NCI-H2196 treated with DMSO at 0.1 percent for 48 hours (cell line): ENCODE results near the gene C1orf226.

Experiments
- DNase-seq: peaks from one replicate; lab custom pipeline; 2025; ENCODE audit not compliant: unreplicated experiment; lab: John Stamatoyannopoulos, UW

C1orf226 gene

GRCh38 chr1:162384116-162384515 lies 2.6 kb downstream of the C1orf226 start:
- DNase-seq: no peak

- no peak for DNase-seq
Observed at GRCh38 chr1:162384601-162385279, 3.2 kb downstream of the C1orf226 start.

- DNase-seq: no peak
Observed at GRCh38 chr1:162385280-162385623, 3.7 kb downstream of the C1orf226 start.

- no peak for DNase-seq
Observed at GRCh38 chr1:162385702-162386101, 4.2 kb downstream of the C1orf226 start.

GRCh38 chr1:162386292-162387225 lies 5.0 kb downstream of the C1orf226 start:
- no peak for DNase-seq

- no peak for DNase-seq
Observed at GRCh38 chr1:162387226-162388082, 5.9 kb downstream of the C1orf226 start.

GRCh38 chr1:162388083-162388594 lies 6.6 kb downstream of the C1orf226 start:
- DNase-seq: no peak

- no peak for DNase-seq
Observed at GRCh38 chr1:162388615-162389014, 7.1 kb downstream of the C1orf226 start.

- DNase-seq: no peak
Observed at GRCh38 chr1:162389021-162389818, 7.7 kb downstream of the C1orf226 start.

GRCh38 chr1:162389971-162390370 lies 8.4 kb downstream of the C1orf226 start:
- no peak for DNase-seq

GRCh38 chr1:162390396-162391185 lies 9.1 kb downstream of the C1orf226 start:
- no peak for DNase-seq

GRCh38 chr1:162391790-162392563 lies 10.4 kb downstream of the C1orf226 start:
- peak; percentile 20 for DNase-seq

- no peak for DNase-seq
Observed at GRCh38 chr1:162396201-162396906, 14.8 kb downstream of the C1orf226 start.

- DNase-seq: no peak
Observed at GRCh38 chr1:162397039-162397448, 15.5 kb downstream of the C1orf226 start.

GRCh38 chr1:162397943-162398560 lies 16.5 kb downstream of the C1orf226 start:
- DNase-seq: no peak

GRCh38 chr1:162398999-162399580 lies 17.6 kb downstream of the C1orf226 start:
- DNase-seq: no peak

- no peak for DNase-seq
Observed at GRCh38 chr1:162400790-162401355, 19.3 kb downstream of the C1orf226 start.
